ENCODE results near the gene GABPB1.

The GABPB1 gene

GRCh38 chr15:50236433-50236832 is 118.6 kb downstream of the GABPB1 start:
- ATAC-seq, result no peak
- TF ChIP-seq CSDC2 (CRISPR knock-in tag; IDR thresholded peaks at IDR 0.05) (no peak), ZNF565 (CRISPR knock-in tag; conservative IDR thresholded peaks at IDR 0.05; ENCODE audit: low read depth) (no peak), TSHZ2 (CRISPR knock-in tag; IDR thresholded peaks at IDR 0.05) (no peak), ZNF8 (CRISPR knock-in tag; IDR thresholded peaks at IDR 0.05) (no peak), ZNF70 (CRISPR knock-in tag; IDR thresholded peaks at IDR 0.05) (no peak), ISL1 (CRISPR knock-in tag; IDR thresholded peaks at IDR 0.05) (no peak), OSR1 (CRISPR knock-in tag; IDR thresholded peaks at IDR 0.05) (no peak), ZFP3 (CRISPR knock-in tag; IDR thresholded peaks at IDR 0.05) (no peak), RARB (CRISPR knock-in tag; IDR thresholded peaks at IDR 0.05) (no peak), ZC3H10 (CRISPR knock-in tag; IDR thresholded peaks at IDR 0.05) (no peak), ARNTL (CRISPR knock-in tag; IDR thresholded peaks at IDR 0.05; ENCODE audit: borderline replicate concordance, low read depth) (no peak), ZFP30 (CRISPR knock-in tag; IDR thresholded peaks at IDR 0.05) (no peak), BACH2 (CRISPR knock-in tag; IDR thresholded peaks at IDR 0.05; ENCODE audit: borderline replicate concordance) (no peak), POU6F1 (CRISPR knock-in tag; IDR thresholded peaks at IDR 0.05; ENCODE audit: borderline replicate concordance, low read depth) (no peak), CSRNP3 (CRISPR knock-in tag; IDR thresholded peaks at IDR 0.05) (no peak), SNAI2 (CRISPR knock-in tag; IDR thresholded peaks at IDR 0.05) (no peak), ESRRG (CRISPR knock-in tag; IDR thresholded peaks at IDR 0.05) (no peak)
- TF ChIP-seq, protein P1, sequence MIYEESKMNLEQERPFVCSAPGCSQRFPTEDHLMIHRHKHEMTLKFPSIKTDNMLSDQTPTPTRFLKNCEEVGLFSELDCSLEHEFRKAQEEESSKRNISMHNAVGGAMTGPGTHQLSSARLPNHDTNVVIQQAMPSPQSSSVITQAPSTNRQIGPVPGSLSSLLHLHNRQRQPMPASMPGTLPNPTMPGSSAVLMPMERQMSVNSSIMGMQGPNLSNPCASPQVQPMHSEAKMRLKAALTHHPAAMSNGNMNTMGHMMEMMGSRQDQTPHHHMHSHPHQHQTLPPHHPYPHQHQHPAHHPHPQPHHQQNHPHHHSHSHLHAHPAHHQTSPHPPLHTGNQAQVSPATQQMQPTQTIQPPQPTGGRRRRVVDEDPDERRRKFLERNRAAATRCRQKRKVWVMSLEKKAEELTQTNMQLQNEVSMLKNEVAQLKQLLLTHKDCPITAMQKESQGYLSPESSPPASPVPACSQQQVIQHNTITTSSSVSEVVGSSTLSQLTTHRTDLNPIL (CRISPR knock-in tag; IDR thresholded peaks at IDR 0.05; ENCODE audit: low read depth), result no peak
- TF ChIP-seq, protein P2, sequence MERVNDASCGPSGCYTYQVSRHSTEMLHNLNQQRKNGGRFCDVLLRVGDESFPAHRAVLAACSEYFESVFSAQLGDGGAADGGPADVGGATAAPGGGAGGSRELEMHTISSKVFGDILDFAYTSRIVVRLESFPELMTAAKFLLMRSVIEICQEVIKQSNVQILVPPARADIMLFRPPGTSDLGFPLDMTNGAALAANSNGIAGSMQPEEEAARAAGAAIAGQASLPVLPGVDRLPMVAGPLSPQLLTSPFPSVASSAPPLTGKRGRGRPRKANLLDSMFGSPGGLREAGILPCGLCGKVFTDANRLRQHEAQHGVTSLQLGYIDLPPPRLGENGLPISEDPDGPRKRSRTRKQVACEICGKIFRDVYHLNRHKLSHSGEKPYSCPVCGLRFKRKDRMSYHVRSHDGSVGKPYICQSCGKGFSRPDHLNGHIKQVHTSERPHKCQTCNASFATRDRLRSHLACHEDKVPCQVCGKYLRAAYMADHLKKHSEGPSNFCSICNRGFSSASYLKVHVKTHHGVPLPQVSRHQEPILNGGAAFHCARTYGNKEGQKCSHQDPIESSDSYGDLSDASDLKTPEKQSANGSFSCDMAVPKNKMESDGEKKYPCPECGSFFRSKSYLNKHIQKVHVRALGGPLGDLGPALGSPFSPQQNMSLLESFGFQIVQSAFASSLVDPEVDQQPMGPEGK (CRISPR knock-in tag; IDR thresholded peaks at IDR 0.05; ENCODE audit: borderline replicate concordance), result no peak

- no peak for ATAC-seq
- TF ChIP-seq OSR1 (CRISPR knock-in tag; IDR thresholded peaks at IDR 0.05) (no peak), ZNF70 (CRISPR knock-in tag; IDR thresholded peaks at IDR 0.05) (no peak), TOX (CRISPR knock-in tag; IDR thresholded peaks at IDR 0.05; ENCODE audit: borderline replicate concordance) (no peak), ISL1 (CRISPR knock-in tag; IDR thresholded peaks at IDR 0.05) (no peak), ARNTL (CRISPR knock-in tag; IDR thresholded peaks at IDR 0.05; ENCODE audit: borderline replicate concordance, low read depth) (no peak), ESRRG (CRISPR knock-in tag; IDR thresholded peaks at IDR 0.05) (no peak), PPARA (CRISPR knock-in tag; IDR thresholded peaks at IDR 0.05; ENCODE audit: borderline replicate concordance) (no peak), TSHZ2 (CRISPR knock-in tag; IDR thresholded peaks at IDR 0.05) (no peak), ZC3H10 (CRISPR knock-in tag; IDR thresholded peaks at IDR 0.05) (no peak), CSDC2 (CRISPR knock-in tag; IDR thresholded peaks at IDR 0.05) (no peak), ZNF565 (CRISPR knock-in tag; conservative IDR thresholded peaks at IDR 0.05; ENCODE audit: low read depth) (no peak), RARB (CRISPR knock-in tag; IDR thresholded peaks at IDR 0.05) (no peak), GLIS3 (CRISPR knock-in tag; IDR thresholded peaks at IDR 0.05) (no peak), ZFP30 (CRISPR knock-in tag; IDR thresholded peaks at IDR 0.05) (no peak), ZFP3 (CRISPR knock-in tag; IDR thresholded peaks at IDR 0.05) (no peak), POU6F1 (CRISPR knock-in tag; IDR thresholded peaks at IDR 0.05; ENCODE audit: borderline replicate concordance, low read depth) (no peak)
- TF ChIP-seq, protein P2 (CRISPR knock-in tag; IDR thresholded peaks at IDR 0.05; ENCODE audit: borderline replicate concordance), result no peak
These were observed 119.2 kb downstream of the GABPB1 start for GRCh38 chr15:50235794-50236193.
